Gastrocnemius medialis (tissue), 4 donors: ENCODE data around the gene PTPN11.

Experiments
- CTCF ChIP-seq, 5 experiments: fragments of 450-650 bp in 3 of 5; fragments of 200-600 bp in 2 of 5; sonication (generic) in 2 of 5; IDR thresholded peaks in 4 of 5; conservative IDR thresholded peaks in 1 of 5; 1 replicate in 4 of 5; 2 replicates in 1 of 5; pipeline ENCODE4 v1.5.1; 2016 to 2019; ENCODE audit warnings: antibody characterized with exemption in 5 of 5, mild to moderate bottlenecking in 3 of 5, moderate library complexity in 3 of 5
- POLR2A ChIP-seq, 2 donors: fragments of 450-650 bp; IDR thresholded peaks; one replicate each; pipeline ENCODE4 v1.6.1; 2017; ENCODE audit warnings: antibody characterized with exemption in 2 of 2, mild to moderate bottlenecking in 2 of 2, moderate library complexity in 2 of 2

GRCh38 chr12:112418273-112418607 is 507 bp upstream of the PTPN11 start:
- TF ChIP-seq CTCF (IDR thresholded peaks at IDR 0.05 in 4 of 5, conservative IDR thresholded peaks at IDR 0.05 in 1 of 5) (no peak), POLR2A (IDR thresholded peaks at IDR 0.05) (no peak)
